GM20431 (cell line): ENCODE data around the gene AKIRIN2.
"Not testable (repeated sequence)": the region's sequence is repeated elsewhere in the genome, so short reads cannot be mapped to it uniquely, and the experiment has no call there.

Experiments used
- in situ Hi-C: fragments of 300-500 bp; cut with MseI, MboI; formaldehyde crosslinking; loops from one replicate; pipeline ENCODE4 v1.15.0; 2020; ENCODE audit warnings: low sequenced_read_pairs; ENCODE audit not compliant: unreplicated experiment

The AKIRIN2 gene

GRCh38 chr6:87692086-87692485 lies 9.9 kb downstream of the AKIRIN2 start:
- in situ Hi-C loops = no loop called here

- in situ Hi-C loops = no loop called here
Measured at GRCh38 chr6:87690441-87690840, 11.6 kb downstream of the AKIRIN2 start.

GRCh38 chr6:87687893-87688292 lies 14.1 kb downstream of the AKIRIN2 start:
- in situ Hi-C loops = not testable (repeated sequence)

- in situ Hi-C loops = no loop called here
Measured at GRCh38 chr6:87687296-87687695, 14.7 kb downstream of the AKIRIN2 start.

GRCh38 chr6:87686636-87687205 lies 15.3 kb downstream of the AKIRIN2 start:
- in situ Hi-C loops = not testable (repeated sequence)

GRCh38 chr6:87684895-87685654 lies 17.0 kb downstream of the AKIRIN2 start:
- in situ Hi-C loops = no loop called here

- in situ Hi-C loops = no loop called here
Measured at GRCh38 chr6:87683890-87684289, 18.1 kb downstream of the AKIRIN2 start.

GRCh38 chr6:87682310-87682709 lies 19.7 kb downstream of the AKIRIN2 start:
- in situ Hi-C loops = no loop called here

- in situ Hi-C loops = no loop called here
Measured at GRCh38 chr6:87675004-87675681, 26.9 kb downstream of the AKIRIN2 start.

GRCh38 chr6:87674290-87674689 lies 27.7 kb downstream of the AKIRIN2 start:
- in situ Hi-C loops = no loop called here

- in situ Hi-C loops = no loop called here
Measured at GRCh38 chr6:87673237-87673636, 28.8 kb downstream of the AKIRIN2 start.

- in situ Hi-C loops = no loop called here
Measured at GRCh38 chr6:87672641-87673040, 29.4 kb downstream of the AKIRIN2 start.

GRCh38 chr6:87671555-87672029 lies 30.4 kb downstream of the AKIRIN2 start:
- in situ Hi-C loops = no loop called here

GRCh38 chr6:87670707-87671106 lies 31.3 kb downstream of the AKIRIN2 start:
- in situ Hi-C loops = no loop called here

GRCh38 chr6:87669051-87669450 lies 33.0 kb downstream of the AKIRIN2 start:
- in situ Hi-C loops = no loop called here

GRCh38 chr6:87668013-87668412 lies 34.0 kb downstream of the AKIRIN2 start:
- in situ Hi-C loops = no loop called here

- in situ Hi-C loops = no loop called here
Measured at GRCh38 chr6:87667032-87667431, 35.0 kb downstream of the AKIRIN2 start.

GRCh38 chr6:87664921-87665485 lies 37.0 kb downstream of the AKIRIN2 start:
- in situ Hi-C loops = no loop called here

GRCh38 chr6:87663434-87663833 lies 38.6 kb downstream of the AKIRIN2 start:
- in situ Hi-C loops = no loop called here

- in situ Hi-C loops = no loop called here
Measured at GRCh38 chr6:87661503-87661902, 40.5 kb downstream of the AKIRIN2 start.

- in situ Hi-C loops = no loop called here
Measured at GRCh38 chr6:87661016-87661415, 41.0 kb downstream of the AKIRIN2 start.
